ENCODE measurements around the gene CLPX. TPM values are rescaled to one million over a fixed set of nuclear protein-coding genes. Genes with fewer than 3 reads are reported as not detected.
A peak's percentile ranks its signal among the peaks of the same experiment; 100 is the strongest.
"Not testable (repeated sequence)": the region's sequence is repeated elsewhere in the genome, so short reads cannot be mapped to it uniquely, and the experiment has no call there.

The CLPX gene
- total RNA-seq, 4 donors from 2014 or later: 40.1 to 68.8 (median 55.6) TPM

GRCh38 chr15:65183865-65184159 is 1.3 kb downstream of the CLPX start:
- Histone ChIP-seq H3K9me3 (no peaks in the 10 kb centered on the region), H3K27ac (peak overlapping the region; percentile 82 to 97 (median 96)), H3K4me1 (peaks cover 0 to 58% (median 9%) of the 10 kb centered on the region in 3 donors), H3K27me3 (no peaks in the 10 kb centered on the region), H3K36me3 (peaks cover 0 to 12% of the 10 kb centered on the region in 2 donors), H3K4me3 (peak overlapping the region; percentile 81 to 82)
- 2 to 4% methylated on average over 4 of the region's 4 CpGs for WGBS, 2 donors (ENCODE audit: low coverage in 1 of 2)
- no peak for ATAC-seq
- TF ChIP-seq, protein P1, sequence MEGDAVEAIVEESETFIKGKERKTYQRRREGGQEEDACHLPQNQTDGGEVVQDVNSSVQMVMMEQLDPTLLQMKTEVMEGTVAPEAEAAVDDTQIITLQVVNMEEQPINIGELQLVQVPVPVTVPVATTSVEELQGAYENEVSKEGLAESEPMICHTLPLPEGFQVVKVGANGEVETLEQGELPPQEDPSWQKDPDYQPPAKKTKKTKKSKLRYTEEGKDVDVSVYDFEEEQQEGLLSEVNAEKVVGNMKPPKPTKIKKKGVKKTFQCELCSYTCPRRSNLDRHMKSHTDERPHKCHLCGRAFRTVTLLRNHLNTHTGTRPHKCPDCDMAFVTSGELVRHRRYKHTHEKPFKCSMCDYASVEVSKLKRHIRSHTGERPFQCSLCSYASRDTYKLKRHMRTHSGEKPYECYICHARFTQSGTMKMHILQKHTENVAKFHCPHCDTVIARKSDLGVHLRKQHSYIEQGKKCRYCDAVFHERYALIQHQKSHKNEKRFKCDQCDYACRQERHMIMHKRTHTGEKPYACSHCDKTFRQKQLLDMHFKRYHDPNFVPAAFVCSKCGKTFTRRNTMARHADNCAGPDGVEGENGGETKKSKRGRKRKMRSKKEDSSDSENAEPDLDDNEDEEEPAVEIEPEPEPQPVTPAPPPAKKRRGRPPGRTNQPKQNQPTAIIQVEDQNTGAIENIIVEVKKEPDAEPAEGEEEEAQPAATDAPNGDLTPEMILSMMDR (IDR thresholded peaks at IDR 0.05): no peak
- TF ChIP-seq POLR2A (IDR thresholded peaks at IDR 0.05) (no peak), POLR2AphosphoS5 (IDR thresholded peaks at IDR 0.05) (no peak), EP300 (IDR thresholded peaks at IDR 0.05) (no peak)

DNA sequence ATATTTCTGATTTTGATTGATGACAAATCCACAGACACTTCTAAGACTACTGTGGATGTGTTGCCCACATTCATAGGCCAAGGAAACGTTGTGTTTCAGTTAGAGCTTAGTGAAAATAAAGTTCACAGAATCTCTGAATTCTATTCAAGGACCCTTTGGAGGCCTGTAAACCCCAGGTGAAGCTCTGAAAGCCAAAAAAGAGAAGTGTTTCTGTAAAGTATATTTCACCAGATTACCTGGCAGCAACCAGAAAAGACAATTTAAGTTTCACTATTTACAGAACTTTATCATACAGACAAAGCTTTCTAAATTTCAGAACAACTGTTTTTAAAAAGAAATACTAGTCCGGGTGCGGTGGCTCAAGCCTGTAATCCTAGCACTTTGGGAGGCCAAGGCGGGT is 2.6 kb downstream of the CLPX start:
- Histone ChIP-seq H3K9me3 (no peaks in the 10 kb centered on the region), H3K36me3 (peaks cover 3 to 25% of the 10 kb centered on the region in 2 donors), H3K27me3 (no peaks in the 10 kb centered on the region), H3K4me3 (peak overlapping the region in 1 of 2 donors; percentile 82), H3K27ac (peak overlapping the region in 3 of 4 donors; percentile 14 to 96 (median 96)), H3K4me1 (peaks cover 0 to 61% (median 9%) of the 10 kb centered on the region in 3 donors)
- 61 to 74% methylated on average over 3 to 4 of the region's 4 CpGs for WGBS, 2 donors (ENCODE audit: low coverage in 1 of 2)
- ATAC-seq: no peak
- TF ChIP-seq, protein P1 (IDR thresholded peaks at IDR 0.05): no peak
- TF ChIP-seq POLR2AphosphoS5 (IDR thresholded peaks at IDR 0.05) (no peak), POLR2A (IDR thresholded peaks at IDR 0.05) (no peak), EP300 (IDR thresholded peaks at IDR 0.05) (no peak)

GRCh38 chr15:65181582-65182353 is 3.4 kb downstream of the CLPX start:
- not testable (repeated sequence) for H3K4me3 ChIP-seq, H3K9me3 ChIP-seq, ATAC-seq, H3K27me3 ChIP-seq
- H3K27ac ChIP-seq: peak overlapping the region in 1 of 4 donors; percentile 31
- peaks cover 3 to 32% of the 10 kb centered on the region in 2 donors for H3K36me3 ChIP-seq
- H3K4me1 ChIP-seq: peaks cover 0 to 61% (median 9%) of the 10 kb centered on the region in 3 donors
- WGBS, 2 donors (ENCODE audit: low coverage in 1 of 2): 88 to 89% methylated on average over 7 to 15 of the region's 15 CpGs

- no peak overlapping the region for H3K4me3 ChIP-seq
- H3K4me1 ChIP-seq: peaks cover 0 to 54% (median 9%) of the 10 kb centered on the region in 3 donors
- no peak for TF ChIP-seq POLR2AphosphoS5 (IDR thresholded peaks at IDR 0.05)
- peaks cover 3 to 48% of the 10 kb centered on the region in 2 donors for H3K36me3 ChIP-seq
- H3K27ac ChIP-seq: no peak overlapping the region
- WGBS, 2 donors (ENCODE audit: low coverage in 1 of 2): 61 to 82% methylated on average over 2 to 3 of the region's 3 CpGs
- H3K27me3 ChIP-seq: no peaks in the 10 kb centered on the region
- no peaks in the 10 kb centered on the region for H3K9me3 ChIP-seq
- ATAC-seq: no peak
Measured at GRCh38 chr15:65180167-65180566, 5.0 kb downstream of the CLPX start.

GRCh38 chr15:65177901-65178300 is 7.2 kb downstream of the CLPX start:
- no peak overlapping the region for H3K27ac ChIP-seq
- H3K9me3 ChIP-seq: no peaks in the 10 kb centered on the region
- no peaks in the 10 kb centered on the region for H3K27me3 ChIP-seq
- TF ChIP-seq POLR2AphosphoS5 (IDR thresholded peaks at IDR 0.05) (no peak), EP300 (IDR thresholded peaks at IDR 0.05) (no peak), POLR2A (IDR thresholded peaks at IDR 0.05) (no peak)
- TF ChIP-seq, protein P1 (IDR thresholded peaks at IDR 0.05): no peak
- no peak for ATAC-seq
- H3K4me1 ChIP-seq: peaks cover 0 to 44% (median 3%) of the 10 kb centered on the region in 3 donors
- no peak overlapping the region for H3K4me3 ChIP-seq
- 40 to 83% methylated on average over 1 of the region's 1 CpG for WGBS, 2 donors (ENCODE audit: low coverage in 1 of 2)
- peaks cover 3 to 68% of the 10 kb centered on the region in 2 donors for H3K36me3 ChIP-seq

GRCh38 chr15:65176056-65176455 is 9.1 kb downstream of the CLPX start:
- peaks cover 3 to 86% of the 10 kb centered on the region in 2 donors for H3K36me3 ChIP-seq

More at GRCh38 chr15:65176056-65176455, 9.1 kb downstream of the CLPX start:
- ATAC-seq: no peak
- Histone ChIP-seq H3K27ac (no peak overlapping the region), H3K27me3 (no peaks in the 10 kb centered on the region), H3K4me1 (peaks cover 0 to 26% (median 0%) of the 10 kb centered on the region in 3 donors), H3K4me3 (no peak overlapping the region), H3K9me3 (no peaks in the 10 kb centered on the region)
- TF ChIP-seq, protein P1 (IDR thresholded peaks at IDR 0.05): no peak
- TF ChIP-seq EP300 (IDR thresholded peaks at IDR 0.05): no peak
- TF ChIP-seq POLR2AphosphoS5 (IDR thresholded peaks at IDR 0.05): no peak
- TF ChIP-seq POLR2A (IDR thresholded peaks at IDR 0.05): no peak
